ENCODE measurements around the gene ELMO3. TPM values are rescaled to one million over a fixed set of nuclear protein-coding genes. Genes with fewer than 3 reads are reported as not detected.

Gene ELMO3
- total and polyA plus RNA-seq, 2 of the 13 experiments (the other 11 are each of a cell fraction or from before 2014, with no cell fraction given): 2.6 to 4.0 TPM

DNA sequence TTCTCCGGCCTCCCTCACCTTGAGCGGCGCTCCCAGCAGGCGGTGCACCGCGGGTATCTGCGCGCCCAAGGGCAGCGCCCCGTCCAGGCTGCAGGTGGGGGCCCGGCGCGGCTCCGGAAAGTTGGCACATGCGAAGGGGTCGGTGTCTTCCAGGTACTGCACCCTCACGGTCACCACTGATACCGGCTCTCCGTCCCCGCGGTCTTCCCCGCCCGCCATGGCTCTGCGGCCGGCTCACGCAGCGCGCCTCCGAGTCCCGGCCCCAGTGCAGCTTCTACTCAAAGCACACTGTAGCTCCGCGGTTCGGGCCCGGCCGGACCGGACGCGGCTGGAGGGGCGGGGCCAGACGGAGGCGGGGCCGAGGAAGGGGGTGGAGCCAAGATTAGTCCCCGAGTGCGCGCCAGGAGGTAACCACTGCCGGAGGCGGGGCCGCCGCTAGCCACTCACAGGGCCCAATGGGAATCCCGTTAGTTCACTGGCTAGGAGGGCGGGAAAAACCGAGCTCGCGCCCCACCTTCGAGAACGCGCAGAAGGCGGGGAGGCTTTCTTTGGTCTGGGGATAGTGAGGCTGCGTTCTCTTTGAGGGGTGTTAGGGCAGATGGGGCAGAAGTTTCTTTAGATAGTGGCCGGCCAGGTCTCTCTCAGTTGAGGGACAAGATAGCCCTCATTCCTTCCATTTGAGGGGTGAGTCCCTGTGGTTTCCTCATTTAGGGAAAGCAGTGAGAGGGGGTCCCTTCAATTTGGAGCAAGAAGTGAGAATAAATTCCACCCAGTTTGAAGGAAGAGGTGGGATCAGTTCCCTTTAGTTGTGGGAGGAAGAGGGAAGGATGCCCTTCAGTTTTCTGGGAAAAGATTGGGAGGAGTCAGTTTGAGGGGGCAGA lies 48.5 kb downstream of the ELMO3 start, which contains the start of gene FHOD1 (continued):
- TF ChIP-seq, protein P1, sequence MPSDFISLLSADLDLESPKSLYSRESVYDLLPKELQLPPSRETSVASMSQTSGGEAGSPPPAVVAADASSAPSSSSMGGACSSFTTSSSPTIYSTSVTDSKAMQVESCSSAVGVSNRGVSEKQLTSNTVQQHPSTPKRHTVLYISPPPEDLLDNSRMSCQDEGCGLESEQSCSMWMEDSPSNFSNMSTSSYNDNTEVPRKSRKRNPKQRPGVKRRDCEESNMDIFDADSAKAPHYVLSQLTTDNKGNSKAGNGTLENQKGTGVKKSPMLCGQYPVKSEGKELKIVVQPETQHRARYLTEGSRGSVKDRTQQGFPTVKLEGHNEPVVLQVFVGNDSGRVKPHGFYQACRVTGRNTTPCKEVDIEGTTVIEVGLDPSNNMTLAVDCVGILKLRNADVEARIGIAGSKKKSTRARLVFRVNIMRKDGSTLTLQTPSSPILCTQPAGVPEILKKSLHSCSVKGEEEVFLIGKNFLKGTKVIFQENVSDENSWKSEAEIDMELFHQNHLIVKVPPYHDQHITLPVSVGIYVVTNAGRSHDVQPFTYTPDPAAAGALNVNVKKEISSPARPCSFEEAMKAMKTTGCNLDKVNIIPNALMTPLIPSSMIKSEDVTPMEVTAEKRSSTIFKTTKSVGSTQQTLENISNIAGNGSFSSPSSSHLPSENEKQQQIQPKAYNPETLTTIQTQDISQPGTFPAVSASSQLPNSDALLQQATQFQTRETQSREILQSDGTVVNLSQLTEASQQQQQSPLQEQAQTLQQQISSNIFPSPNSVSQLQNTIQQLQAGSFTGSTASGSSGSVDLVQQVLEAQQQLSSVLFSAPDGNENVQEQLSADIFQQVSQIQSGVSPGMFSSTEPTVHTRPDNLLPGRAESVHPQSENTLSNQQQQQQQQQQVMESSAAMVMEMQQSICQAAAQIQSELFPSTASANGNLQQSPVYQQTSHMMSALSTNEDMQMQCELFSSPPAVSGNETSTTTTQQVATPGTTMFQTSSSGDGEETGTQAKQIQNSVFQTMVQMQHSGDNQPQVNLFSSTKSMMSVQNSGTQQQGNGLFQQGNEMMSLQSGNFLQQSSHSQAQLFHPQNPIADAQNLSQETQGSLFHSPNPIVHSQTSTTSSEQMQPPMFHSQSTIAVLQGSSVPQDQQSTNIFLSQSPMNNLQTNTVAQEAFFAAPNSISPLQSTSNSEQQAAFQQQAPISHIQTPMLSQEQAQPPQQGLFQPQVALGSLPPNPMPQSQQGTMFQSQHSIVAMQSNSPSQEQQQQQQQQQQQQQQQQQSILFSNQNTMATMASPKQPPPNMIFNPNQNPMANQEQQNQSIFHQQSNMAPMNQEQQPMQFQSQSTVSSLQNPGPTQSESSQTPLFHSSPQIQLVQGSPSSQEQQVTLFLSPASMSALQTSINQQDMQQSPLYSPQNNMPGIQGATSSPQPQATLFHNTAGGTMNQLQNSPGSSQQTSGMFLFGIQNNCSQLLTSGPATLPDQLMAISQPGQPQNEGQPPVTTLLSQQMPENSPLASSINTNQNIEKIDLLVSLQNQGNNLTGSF (CRISPR knock-in tag; IDR thresholded peaks at IDR 0.05): no peak
- TF ChIP-seq, protein P2, sequence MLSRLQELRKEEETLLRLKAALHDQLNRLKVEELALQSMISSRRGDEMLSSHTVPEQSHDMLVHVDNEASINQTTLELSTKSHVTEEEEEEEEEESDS (CRISPR knock-in tag; IDR thresholded peaks at IDR 0.05; ENCODE audit: borderline replicate concordance): 0 out of 2 replicates have a peak, but pooled peaks have one; percentile 69
- peak; percentile 84; the same call in 1 of the 2 replicates for TF ChIP-seq RELA (CRISPR knock-in tag; IDR thresholded peaks at IDR 0.05)
- TF ChIP-seq, protein P3, sequence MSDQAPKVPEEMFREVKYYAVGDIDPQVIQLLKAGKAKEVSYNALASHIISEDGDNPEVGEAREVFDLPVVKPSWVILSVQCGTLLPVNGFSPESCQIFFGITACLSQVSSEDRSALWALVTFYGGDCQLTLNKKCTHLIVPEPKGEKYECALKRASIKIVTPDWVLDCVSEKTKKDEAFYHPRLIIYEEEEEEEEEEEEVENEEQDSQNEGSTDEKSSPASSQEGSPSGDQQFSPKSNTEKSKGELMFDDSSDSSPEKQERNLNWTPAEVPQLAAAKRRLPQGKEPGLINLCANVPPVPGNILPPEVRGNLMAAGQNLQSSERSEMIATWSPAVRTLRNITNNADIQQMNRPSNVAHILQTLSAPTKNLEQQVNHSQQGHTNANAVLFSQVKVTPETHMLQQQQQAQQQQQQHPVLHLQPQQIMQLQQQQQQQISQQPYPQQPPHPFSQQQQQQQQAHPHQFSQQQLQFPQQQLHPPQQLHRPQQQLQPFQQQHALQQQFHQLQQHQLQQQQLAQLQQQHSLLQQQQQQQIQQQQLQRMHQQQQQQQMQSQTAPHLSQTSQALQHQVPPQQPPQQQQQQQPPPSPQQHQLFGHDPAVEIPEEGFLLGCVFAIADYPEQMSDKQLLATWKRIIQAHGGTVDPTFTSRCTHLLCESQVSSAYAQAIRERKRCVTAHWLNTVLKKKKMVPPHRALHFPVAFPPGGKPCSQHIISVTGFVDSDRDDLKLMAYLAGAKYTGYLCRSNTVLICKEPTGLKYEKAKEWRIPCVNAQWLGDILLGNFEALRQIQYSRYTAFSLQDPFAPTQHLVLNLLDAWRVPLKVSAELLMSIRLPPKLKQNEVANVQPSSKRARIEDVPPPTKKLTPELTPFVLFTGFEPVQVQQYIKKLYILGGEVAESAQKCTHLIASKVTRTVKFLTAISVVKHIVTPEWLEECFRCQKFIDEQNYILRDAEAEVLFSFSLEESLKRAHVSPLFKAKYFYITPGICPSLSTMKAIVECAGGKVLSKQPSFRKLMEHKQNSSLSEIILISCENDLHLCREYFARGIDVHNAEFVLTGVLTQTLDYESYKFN (CRISPR knock-in tag; conservative IDR thresholded peaks at IDR 0.05): peak; percentile 14; the same call in 1 of the 2 replicates
- no peak for TF ChIP-seq ZSCAN22 (CRISPR knock-in tag; IDR thresholded peaks at IDR 0.05)
- TF ChIP-seq IKZF1 (IDR thresholded peaks at IDR 0.05): no peak
- TF ChIP-seq ZNF883 (CRISPR knock-in tag; IDR thresholded peaks at IDR 0.05; ENCODE audit: not compliant biosample characterization): peak; percentile 76
- peak; percentile 45; the same call in 1 of the 2 replicates for TF ChIP-seq THAP11 (CRISPR knock-in tag; IDR thresholded peaks at IDR 0.05)
- TF ChIP-seq FOXJ3 (CRISPR knock-in tag; IDR thresholded peaks at IDR 0.05; ENCODE audit: borderline replicate concordance): 0 out of 2 replicates have a peak, but pooled peaks have one; percentile 31
- 0 out of 2 replicates have a peak, but pooled peaks have one; percentile 34 for TF ChIP-seq KDM4B (CRISPR knock-in tag; IDR thresholded peaks at IDR 0.05)
- TF ChIP-seq, protein P4, sequence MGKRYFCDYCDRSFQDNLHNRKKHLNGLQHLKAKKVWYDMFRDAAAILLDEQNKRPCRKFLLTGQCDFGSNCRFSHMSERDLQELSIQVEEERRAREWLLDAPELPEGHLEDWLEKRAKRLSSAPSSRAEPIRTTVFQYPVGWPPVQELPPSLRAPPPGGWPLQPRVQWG (CRISPR knock-in tag; IDR thresholded peaks at IDR 0.05; ENCODE audit: borderline replicate concordance, low read depth): no peak
- TF ChIP-seq ZNF383 (CRISPR knock-in tag; IDR thresholded peaks at IDR 0.05; ENCODE audit: borderline replicate concordance): no peak; the same call in 1 of the 2 replicates
- TF ChIP-seq, protein P5, sequence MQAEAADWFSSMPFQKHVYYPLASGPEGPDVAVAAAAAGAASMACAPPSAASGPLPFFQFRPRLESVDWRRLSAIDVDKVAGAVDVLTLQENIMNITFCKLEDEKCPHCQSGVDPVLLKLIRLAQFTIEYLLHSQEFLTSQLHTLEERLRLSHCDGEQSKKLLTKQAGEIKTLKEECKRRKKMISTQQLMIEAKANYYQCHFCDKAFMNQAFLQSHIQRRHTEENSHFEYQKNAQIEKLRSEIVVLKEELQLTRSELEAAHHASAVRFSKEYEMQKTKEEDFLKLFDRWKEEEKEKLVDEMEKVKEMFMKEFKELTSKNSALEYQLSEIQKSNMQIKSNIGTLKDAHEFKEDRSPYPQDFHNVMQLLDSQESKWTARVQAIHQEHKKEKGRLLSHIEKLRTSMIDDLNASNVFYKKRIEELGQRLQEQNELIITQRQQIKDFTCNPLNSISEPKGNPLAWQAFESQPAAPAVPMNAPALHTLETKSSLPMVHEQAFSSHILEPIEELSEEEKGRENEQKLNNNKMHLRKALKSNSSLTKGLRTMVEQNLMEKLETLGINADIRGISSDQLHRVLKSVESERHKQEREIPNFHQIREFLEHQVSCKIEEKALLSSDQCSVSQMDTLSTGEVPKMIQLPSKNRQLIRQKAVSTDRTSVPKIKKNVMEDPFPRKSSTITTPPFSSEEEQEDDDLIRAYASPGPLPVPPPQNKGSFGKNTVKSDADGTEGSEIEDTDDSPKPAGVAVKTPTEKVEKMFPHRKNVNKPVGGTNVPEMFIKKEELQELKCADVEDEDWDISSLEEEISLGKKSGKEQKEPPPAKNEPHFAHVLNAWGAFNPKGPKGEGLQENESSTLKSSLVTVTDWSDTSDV (CRISPR knock-in tag; IDR thresholded peaks at IDR 0.05): peak; percentile 86; the same call in 1 of the 2 replicates
- TF ChIP-seq FOXA1 (IDR thresholded peaks at IDR 0.05): no peak
- TF ChIP-seq FOXA1 (CRISPR knock-in tag; IDR thresholded peaks at IDR 0.05): no peak
- peak; percentile 80 for TF ChIP-seq ZNF337 (CRISPR knock-in tag; IDR thresholded peaks at IDR 0.05; ENCODE audit: borderline replicate concordance, low read depth)

All from HepG2 (cell line).